ENCODE results near the gene CREM. TPM values are rescaled to one million over a fixed set of nuclear protein-coding genes. Genes with fewer than 3 reads are reported as not detected.

The CREM gene
- total RNA-seq, 1 experiment from 2014 or later = 21.4 TPM

DNA sequence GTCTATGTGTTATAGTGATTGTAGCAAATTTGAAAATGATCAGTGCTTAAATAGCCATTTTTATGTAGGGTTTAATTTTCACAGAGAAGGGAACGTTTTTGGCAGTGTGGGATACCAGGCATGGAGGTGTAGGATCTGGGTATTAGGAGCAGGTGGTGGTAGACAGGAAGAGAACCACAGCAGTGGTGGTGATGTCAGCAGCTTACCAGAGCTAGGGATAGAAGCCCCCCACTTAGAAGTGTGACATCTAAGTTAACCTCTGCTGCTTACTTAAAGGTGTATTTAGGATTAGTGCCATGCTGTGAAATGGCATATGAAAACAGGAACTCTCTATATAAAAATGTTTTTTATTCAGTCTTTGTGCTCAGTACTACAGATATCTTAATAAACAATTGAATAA lies 73.8 kb downstream of the CREM start (continued):
- TF ChIP-seq, protein P1, sequence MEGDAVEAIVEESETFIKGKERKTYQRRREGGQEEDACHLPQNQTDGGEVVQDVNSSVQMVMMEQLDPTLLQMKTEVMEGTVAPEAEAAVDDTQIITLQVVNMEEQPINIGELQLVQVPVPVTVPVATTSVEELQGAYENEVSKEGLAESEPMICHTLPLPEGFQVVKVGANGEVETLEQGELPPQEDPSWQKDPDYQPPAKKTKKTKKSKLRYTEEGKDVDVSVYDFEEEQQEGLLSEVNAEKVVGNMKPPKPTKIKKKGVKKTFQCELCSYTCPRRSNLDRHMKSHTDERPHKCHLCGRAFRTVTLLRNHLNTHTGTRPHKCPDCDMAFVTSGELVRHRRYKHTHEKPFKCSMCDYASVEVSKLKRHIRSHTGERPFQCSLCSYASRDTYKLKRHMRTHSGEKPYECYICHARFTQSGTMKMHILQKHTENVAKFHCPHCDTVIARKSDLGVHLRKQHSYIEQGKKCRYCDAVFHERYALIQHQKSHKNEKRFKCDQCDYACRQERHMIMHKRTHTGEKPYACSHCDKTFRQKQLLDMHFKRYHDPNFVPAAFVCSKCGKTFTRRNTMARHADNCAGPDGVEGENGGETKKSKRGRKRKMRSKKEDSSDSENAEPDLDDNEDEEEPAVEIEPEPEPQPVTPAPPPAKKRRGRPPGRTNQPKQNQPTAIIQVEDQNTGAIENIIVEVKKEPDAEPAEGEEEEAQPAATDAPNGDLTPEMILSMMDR (IDR thresholded peaks at IDR 0.05 in 2 of 3, conservative IDR thresholded peaks at IDR 0.05 in 1 of 3; ENCODE audit: borderline replicate concordance in 1 of 3, insufficient read depth in 1 of 3, low read depth in 2 of 3, low read length in 2 of 3) = no peak
- TF ChIP-seq SP1 (IDR thresholded peaks at IDR 0.05; ENCODE audit: low read depth) (no peak), TCF7L2 (IDR thresholded peaks at IDR 0.05; ENCODE audit: borderline replicate concordance, extremely low read depth, insufficient read depth, insufficient read length) (no peak), YY1 (IDR thresholded peaks at IDR 0.05; ENCODE audit: extremely low read depth, insufficient replicate concordance, low read depth, low read length) (no peak)

DNA sequence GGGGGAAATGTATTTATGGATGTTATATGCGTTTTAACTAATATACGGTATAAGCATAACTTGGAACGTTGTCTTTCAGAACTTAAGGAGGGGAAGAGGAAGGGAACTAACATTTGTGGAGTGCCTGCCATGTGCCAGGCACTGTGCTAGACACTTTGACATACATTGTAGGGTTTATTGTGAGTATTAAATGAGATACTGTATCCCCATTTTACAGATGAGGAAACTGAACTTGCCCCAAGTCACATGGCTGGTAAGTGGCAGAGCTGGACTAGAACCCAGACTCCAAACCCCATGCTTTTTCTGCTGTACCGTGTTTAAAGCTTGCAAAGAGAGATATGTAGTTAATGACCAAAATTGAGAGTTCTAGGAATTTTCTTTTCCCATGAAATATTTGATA lies 74.6 kb downstream of the CREM start:
- H3K27ac ChIP-seq (ENCODE audit: low read depth, low read length) = no peak overlapping the region
- intact Hi-C loops (cut with micrococcal nuclease) = no loop called here
- no peak overlapping the region for H3K9ac ChIP-seq (ENCODE audit: low read length)
- H3K36me3 ChIP-seq (ENCODE audit: control insufficient read depth in 1 of 2, insufficient read depth in 2 of 2, low read length in 2 of 2) = no peaks in the 10 kb centered on the region
- H3K4me1 ChIP-seq (ENCODE audit: control insufficient read depth in 1 of 2, insufficient read depth in 2 of 2, low read length in 2 of 2) = peaks cover 2 to 4% of the 10 kb centered on the region in 2 experiments; a peak in 2 of 4 replicates
- no TSS peak for BruUV-seq (replicated peaks)
- ChIA-PET POLR2A (no interaction called here), CTCF (no interaction called here), RAD21 (ENCODE audit: low non-redundant PET in 1 of 2, low total read pairs in 2 of 2, uncharacterized antibody in 2 of 2, unreplicated experiment in 2 of 2) (no interaction called here)
- no peaks in the 10 kb centered on the region for H3K9me3 ChIP-seq (ENCODE audit: control insufficient read depth in 1 of 2, insufficient read depth in 1 of 2, low read depth in 1 of 2, low read length in 2 of 2)
- no peak overlapping the region for H2AFZ ChIP-seq (ENCODE audit: low read depth, low read length, poor library complexity, severe bottlenecking)
- H3K27me3 ChIP-seq (ENCODE audit: insufficient read depth, low read length) = no peaks in the 10 kb centered on the region
- ATAC-seq (no peak), DNase-seq (ENCODE audit: low read depth, low spot score) (no peak)
- H3K4me3 ChIP-seq (replicated peaks in 1 of 2; ENCODE audit: low read depth in 1 of 2, low read length in 2 of 2) = no peak overlapping the region
- TF ChIP-seq POLR2AphosphoS5 (IDR thresholded peaks at IDR 0.05; ENCODE audit: low read depth, low read length) (no peak), SRF (IDR thresholded peaks at IDR 0.05; ENCODE audit: low read depth) (no peak)
- TF ChIP-seq, protein P2, sequence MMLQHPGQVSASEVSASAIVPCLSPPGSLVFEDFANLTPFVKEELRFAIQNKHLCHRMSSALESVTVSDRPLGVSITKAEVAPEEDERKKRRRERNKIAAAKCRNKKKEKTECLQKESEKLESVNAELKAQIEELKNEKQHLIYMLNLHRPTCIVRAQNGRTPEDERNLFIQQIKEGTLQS (IDR thresholded peaks at IDR 0.05) = no peak
- H3K79me2 ChIP-seq (ENCODE audit: insufficient read depth, low read length) = no peaks in the 10 kb centered on the region
- H3K9me2 ChIP-seq (ENCODE audit: insufficient read depth) = no peaks in the 10 kb centered on the region
- H3K4me2 ChIP-seq (ENCODE audit: low read length) = no peak overlapping the region
- no peaks in the 10 kb centered on the region for H4K20me1 ChIP-seq (ENCODE audit: insufficient read depth)

All from HCT116 (cell line).